GM19467 (cell line): ENCODE measurements around the gene ATG16L2.
"Not testable (repeated sequence)": the region's sequence is repeated elsewhere in the genome, so short reads cannot be mapped to it uniquely, and the experiment has no call there.

Experiments used
- ATAC-seq: cut with Tn5 transposase; IDR thresholded peaks from one replicate; pipeline ENCODE4 v1.9.1; 2021; ENCODE audit warnings: mild to moderate bottlenecking, moderate library complexity; ENCODE audit not compliant: unreplicated experiment

The ATG16L2 gene

GRCh38 chr11:72836111-72836510, 21.9 kb downstream of the ATG16L2 start:
- ATAC-seq = no peak

DNA sequence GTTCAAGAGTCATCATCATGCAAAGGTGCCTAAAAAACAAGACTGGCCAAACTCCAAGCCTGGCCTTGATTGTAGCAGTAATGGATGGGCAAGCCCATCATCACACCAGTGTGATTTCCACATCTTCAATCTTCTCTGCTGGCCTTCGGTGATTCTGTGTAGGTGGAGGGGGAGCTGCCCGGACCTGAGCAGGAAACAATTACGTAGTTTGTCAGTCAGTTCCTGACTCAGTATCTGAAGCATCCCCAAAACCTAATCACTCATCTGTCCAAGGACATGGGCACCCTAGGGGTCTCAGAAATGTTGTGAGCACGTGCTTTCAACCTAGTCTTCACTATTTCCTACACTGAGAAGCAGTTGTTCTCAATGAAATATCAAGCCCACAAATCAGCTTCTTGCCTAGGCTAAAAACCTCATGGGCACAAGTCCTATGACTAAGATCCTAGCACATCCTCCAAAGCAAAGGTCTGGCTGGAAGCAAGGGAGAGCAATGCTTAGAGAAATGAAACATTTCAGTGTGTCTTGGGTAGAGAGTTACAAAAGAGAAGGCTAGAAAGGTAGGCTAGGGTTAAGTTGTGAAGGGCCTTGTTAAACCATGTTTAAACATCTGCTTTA, 24.6 kb downstream of the ATG16L2 start:
- ATAC-seq = no peak

GRCh38 chr11:72840780-72841179, 26.6 kb downstream of the ATG16L2 start:
- no peak for ATAC-seq

DNA sequence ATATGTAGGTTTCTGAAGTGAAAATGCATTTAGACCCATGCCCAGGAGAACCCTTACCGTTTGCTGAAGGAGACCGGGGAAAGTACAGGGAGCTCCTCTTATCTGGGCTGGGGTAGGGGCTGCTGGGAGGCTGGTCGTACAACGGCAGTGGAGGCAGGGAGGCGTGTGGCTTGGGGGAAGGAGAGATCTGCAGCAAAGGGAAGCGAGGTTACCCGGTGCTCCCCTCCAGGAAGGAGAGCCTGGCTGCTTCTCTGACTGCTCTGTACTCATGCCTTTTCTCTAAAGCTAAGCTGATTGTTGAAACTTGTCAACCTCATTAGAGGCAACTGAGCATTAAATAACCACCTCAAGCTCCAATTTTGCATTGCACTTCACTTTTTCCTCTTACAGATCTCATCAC, 27.2 kb downstream of the ATG16L2 start:
- no peak for ATAC-seq

DNA sequence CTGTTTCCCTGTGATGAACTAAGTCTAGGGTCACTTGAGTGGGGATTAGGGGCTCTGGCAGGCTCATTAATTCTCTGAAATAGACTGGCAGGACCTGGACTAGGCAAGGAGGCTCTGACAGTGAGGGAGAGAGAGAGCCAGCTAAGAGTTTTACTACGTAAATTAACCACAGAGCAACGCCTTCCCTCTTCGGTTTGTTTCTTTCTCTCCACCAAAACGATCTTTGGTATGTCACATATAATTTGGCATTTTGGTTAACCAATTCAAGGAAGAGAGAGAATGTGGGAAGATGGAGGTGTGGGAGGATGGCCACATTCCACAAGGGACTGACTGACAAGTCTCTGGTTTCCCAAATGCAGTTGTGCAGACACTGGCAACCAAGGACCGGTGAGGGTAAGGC, 27.9 kb downstream of the ATG16L2 start:
- no peak for ATAC-seq

DNA sequence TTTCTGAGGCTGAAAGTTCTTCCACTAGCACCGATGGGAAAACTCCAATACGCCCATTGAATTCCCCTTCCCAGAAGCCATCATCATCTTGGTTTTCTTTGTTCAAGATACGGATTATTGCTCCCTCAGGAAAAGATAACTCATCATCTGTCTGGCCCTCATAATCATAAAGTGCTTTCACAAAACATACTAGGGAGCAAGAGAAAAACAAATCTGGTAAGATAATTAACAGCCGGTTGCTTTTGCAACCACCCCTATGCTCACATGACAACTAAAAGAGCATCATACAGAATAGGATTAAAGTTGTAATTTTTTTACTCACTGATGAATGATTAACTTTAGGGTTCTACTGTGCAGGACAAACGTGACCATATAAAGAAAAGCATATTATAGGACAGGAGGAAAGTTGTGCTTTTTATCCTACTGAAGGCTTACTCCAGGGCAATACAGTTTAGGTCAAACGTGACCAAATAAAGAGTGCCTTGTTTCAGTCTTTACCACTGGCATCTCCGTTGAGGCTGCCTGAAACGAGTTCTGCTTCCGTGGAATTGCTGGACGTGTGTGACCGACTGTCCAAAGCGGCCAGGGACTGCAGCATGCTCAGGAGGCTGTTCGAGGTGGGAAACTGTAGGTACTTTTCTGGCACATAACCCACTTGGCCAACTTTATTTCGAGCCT, 28.6 kb downstream of the ATG16L2 start:
- no peak for ATAC-seq

- no peak for ATAC-seq
Observed at GRCh38 chr11:72844356-72844755, 30.1 kb downstream of the ATG16L2 start.

- ATAC-seq = no peak
Observed at GRCh38 chr11:72848846-72849466, 34.7 kb downstream of the ATG16L2 start.

DNA sequence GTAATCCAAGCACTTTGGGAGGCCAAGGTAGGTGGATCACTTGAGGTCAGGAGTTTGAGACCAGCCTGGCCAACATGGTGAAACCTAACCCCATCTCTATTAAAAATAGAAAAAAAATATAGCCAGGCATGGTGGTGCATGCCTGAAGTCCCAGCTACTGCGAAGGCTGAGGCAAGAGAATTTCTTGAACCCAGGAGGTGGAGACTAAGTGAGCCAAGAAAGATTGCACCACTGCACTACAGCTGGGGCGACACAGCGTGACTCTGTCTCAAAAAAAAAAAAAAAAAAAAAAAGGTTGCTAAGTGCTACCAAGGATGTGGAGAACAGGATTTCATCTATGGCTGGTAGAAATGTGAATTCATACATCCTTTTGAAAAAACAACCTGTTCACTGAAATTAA, 36.6 kb downstream of the ATG16L2 start:
- ATAC-seq = no peak

GRCh38 chr11:72851726-72852125, 37.5 kb downstream of the ATG16L2 start:
- ATAC-seq = no peak

DNA sequence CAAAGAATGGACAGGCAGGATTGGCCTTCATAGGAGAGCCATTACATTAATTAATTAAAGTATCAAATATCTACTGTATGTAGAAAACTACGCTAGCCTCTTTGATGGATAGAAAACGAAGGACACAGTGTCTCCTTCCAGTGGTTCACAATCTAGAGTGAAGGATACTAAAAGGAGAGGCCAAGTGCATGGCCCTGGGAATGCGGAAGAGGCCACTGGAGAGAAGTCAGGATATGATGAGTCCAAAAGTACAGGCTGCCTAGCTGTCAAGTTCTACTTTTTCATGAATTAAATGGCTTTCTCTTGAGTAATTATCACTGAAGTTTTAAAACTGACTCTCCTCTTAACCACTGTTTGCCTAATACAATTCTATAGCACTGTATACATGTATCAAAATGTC, 41.9 kb downstream of the ATG16L2 start:
- no peak for ATAC-seq

DNA sequence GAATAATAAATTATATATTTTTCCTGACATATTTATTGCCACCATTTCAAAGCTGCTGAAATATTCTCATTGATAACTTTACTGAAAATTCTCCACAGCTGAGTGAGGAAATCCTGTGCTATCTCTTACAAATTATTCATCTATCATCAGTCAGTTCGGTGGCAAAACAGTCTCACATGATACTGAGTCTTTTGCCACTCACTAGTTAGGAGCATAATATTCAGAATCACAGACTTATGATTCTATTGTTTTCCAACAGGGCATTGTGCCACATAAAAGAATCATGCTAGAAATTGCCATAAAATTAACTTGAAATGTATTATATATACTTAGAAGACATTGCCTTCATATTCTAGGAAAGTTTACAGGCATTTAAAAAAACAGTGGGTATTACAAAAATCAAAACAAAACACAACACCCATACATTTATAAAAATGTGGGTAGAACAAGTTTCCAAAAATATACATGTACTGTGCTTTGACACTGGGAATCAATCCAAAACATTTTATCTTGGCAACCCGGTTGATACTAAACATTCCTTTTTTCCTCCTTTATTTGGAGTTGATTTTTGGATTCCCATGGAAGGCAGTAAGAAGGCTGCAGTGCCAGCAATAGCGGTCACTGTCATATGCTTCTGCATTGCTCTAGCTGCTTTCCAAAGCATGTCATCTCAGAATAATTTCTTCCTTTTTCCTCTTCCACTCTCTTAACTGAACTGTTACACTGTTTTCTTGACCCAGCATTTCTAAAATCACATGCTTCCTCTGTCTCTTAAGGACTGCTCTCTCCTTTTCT, 42.5 kb downstream of the ATG16L2 start:
- ATAC-seq = no peak

DNA sequence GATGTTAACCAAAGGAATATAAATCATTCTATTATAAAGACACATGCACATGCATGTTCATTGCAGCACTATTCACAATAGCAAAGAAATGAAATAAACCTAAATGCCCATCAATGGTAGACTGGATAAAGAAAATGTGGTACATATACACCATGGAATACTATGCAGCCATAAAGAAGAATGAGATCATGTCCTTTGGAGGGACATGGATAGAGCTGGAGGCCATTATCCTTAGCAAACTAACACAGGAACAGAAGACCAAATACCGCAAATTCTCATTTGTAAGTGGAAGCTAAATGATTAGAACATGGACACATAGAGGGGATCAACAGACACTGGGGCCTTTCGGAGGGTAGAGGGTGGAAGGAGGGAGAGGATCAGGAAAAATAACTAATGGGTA, 44.1 kb downstream of the ATG16L2 start:
- ATAC-seq = not testable (repeated sequence)

GRCh38 chr11:72859126-72859525, 44.9 kb downstream of the ATG16L2 start:
- ATAC-seq = no peak

GRCh38 chr11:72860010-72860409, 45.8 kb downstream of the ATG16L2 start:
- ATAC-seq = no peak

DNA sequence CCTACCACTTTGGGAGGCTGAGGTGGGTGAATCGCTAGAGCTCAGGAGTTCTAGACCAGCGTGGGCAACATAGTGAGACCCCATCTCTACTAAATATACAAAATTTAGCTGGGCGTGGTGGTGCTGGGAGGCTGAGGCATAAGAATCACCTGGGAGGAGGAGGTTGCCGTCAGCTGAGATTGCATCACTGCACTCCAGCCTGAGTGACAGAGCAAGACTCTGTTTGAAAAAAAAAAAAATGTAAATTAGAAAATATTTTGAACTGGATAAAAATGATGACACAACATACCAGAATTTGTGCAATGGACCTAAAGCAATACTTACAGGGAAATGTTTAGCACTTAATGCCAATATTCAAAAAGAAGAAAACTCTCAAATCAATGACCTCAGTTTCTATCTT, 46.4 kb downstream of the ATG16L2 start:
- no peak for ATAC-seq

DNA sequence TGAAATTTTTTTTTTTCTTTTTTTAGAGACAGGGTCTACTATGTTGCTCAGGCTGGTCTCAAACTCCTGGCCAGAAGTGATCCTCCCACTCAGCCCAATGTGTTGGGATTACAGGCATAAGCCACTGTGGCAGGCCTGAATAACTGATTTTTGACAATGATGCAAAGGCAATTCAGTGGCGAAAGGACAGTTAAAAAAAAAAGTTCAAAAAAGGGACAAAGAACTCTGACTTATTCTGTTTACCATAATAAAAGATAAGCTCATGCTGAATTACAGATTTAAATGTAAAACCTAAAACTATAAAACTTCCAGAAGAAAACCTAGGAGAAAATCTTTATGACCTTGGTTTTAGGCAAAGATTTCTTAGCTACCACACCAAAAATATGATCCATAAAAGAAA, 48.9 kb downstream of the ATG16L2 start:
- ATAC-seq = no peak

DNA sequence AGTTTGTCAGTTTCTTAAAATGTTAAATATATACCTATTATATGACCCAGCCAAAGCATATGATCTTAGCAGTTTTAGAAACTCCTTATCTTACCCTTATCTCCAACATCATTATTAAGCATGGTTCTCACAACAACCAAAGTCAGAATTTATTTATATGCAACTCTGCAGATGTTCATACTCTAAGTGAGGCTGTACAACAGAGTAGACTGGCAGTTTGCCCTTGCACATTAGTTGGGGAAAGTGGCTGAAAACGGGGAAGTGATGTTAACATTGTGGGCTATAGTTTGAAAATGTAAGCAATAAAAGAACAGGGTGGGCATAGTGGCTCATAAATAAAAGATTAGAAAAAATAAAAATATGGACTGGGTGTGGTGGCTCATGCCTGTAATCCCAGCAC, 49.7 kb downstream of the ATG16L2 start:
- no peak for ATAC-seq

DNA sequence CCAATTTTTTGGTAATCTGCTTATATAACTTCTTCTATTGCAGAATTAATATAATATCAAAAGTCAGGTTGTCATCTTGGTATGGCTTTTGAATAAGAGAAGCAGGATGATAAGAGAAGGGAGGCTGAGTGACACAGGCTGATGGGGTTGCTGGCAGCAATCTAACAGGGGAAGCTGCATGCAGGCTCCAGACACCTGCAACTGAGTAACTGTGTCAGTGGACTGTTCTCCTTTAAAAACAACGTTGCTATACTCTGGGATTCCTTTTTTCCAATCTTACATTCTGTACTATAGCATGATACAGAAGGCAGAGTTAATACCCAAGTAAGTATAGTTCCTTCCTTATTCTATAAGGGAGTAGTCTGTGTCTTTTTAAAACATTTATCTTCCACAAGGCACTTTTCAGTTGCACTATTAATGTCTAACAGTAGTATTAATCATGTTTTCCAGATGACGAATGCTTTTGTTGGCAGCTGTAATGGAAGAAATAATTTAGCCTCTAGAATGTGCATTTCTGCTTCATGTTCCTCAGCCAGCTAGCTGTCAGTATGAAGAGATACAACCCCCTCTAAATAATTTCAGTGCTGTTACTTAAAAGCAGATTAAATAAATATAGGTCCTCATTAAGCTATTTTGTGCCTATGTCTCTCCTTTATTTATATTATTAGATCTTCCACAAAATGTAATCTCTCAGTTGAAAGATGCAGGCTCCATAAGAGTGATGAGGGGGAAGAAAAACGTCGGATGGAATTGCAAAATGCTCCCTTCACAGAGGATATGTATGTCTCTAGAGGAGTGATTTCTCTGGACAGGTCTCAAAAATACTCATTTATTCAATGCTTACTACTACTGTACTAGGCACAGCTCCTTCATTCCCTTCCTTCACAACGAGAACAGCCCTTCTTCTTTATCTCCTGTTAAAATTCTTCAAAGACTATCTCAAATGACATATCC, 50.8 kb downstream of the ATG16L2 start:
- no peak for ATAC-seq

- ATAC-seq = no peak
Observed at GRCh38 chr11:72867970-72868369, 53.8 kb downstream of the ATG16L2 start.

GRCh38 chr11:72869831-72870230, 55.6 kb downstream of the ATG16L2 start:
- no peak for ATAC-seq
